ENCODE data around the gene KPNA4.
A peak's percentile ranks its signal among the peaks of the same experiment; 100 is the strongest.
"Not testable (repeated sequence)": the region's sequence is repeated elsewhere in the genome, so short reads cannot be mapped to it uniquely, and the experiment has no call there.

Gene KPNA4

GRCh38 chr3:160490166-160490565 lies 75.2 kb downstream of the KPNA4 start:
- no peak for DNase-seq (ENCODE audit: low spot score)

- DNase-seq (ENCODE audit: low spot score), result peak; percentile 26
These were observed 78.9 kb downstream of the KPNA4 start for GRCh38 chr3:160486459-160486869.

- no peak for DNase-seq (ENCODE audit: low spot score)
These were observed 82.6 kb downstream of the KPNA4 start for GRCh38 chr3:160482796-160483195.

- DNase-seq (ENCODE audit: low spot score), result no peak
These were observed 83.5 kb downstream of the KPNA4 start for GRCh38 chr3:160481856-160482255.

- DNase-seq (ENCODE audit: low spot score), result no peak
These were observed 84.4 kb downstream of the KPNA4 start for GRCh38 chr3:160480931-160481330.

GRCh38 chr3:160479376-160479775 lies 86.0 kb downstream of the KPNA4 start:
- DNase-seq (ENCODE audit: low spot score), result no peak

- DNase-seq (ENCODE audit: low spot score), result peak; percentile 13
These were observed 87.0 kb downstream of the KPNA4 start for GRCh38 chr3:160478338-160478737.

- no peak for DNase-seq (ENCODE audit: low spot score)
These were observed 87.6 kb downstream of the KPNA4 start for GRCh38 chr3:160477750-160478149.

GRCh38 chr3:160475884-160476283 lies 89.5 kb downstream of the KPNA4 start:
- no peak for DNase-seq (ENCODE audit: low spot score)

- no peak for DNase-seq (ENCODE audit: low spot score)
These were observed 90.2 kb downstream of the KPNA4 start for GRCh38 chr3:160475153-160475552.

- peak; percentile 44 for DNase-seq (ENCODE audit: low spot score)
These were observed 90.9 kb downstream of the KPNA4 start for GRCh38 chr3:160474416-160474838.

- peak; percentile 94 for DNase-seq (ENCODE audit: low spot score)
These were observed 91.4 kb downstream of the KPNA4 start for GRCh38 chr3:160473978-160474377.

GRCh38 chr3:160473221-160473620 lies 92.2 kb downstream of the KPNA4 start:
- peak; percentile 79 for DNase-seq (ENCODE audit: low spot score)

- no peak for DNase-seq (ENCODE audit: low spot score)
These were observed 93.0 kb downstream of the KPNA4 start for GRCh38 chr3:160472344-160472743.

- DNase-seq (ENCODE audit: low spot score), result no peak
These were observed 93.5 kb downstream of the KPNA4 start for GRCh38 chr3:160471892-160472291.

- no peak for DNase-seq (ENCODE audit: low spot score)
These were observed 95.2 kb downstream of the KPNA4 start for GRCh38 chr3:160470181-160470580.

- no peak for DNase-seq (ENCODE audit: low spot score)
These were observed 100.4 kb downstream of the KPNA4 start for GRCh38 chr3:160464971-160465370.

- DNase-seq (ENCODE audit: low spot score), result no peak
These were observed 101.0 kb downstream of the KPNA4 start for GRCh38 chr3:160464321-160464720.

- no peak for DNase-seq (ENCODE audit: low spot score)
These were observed 105.3 kb downstream of the KPNA4 start for GRCh38 chr3:160460033-160460432.

- DNase-seq (ENCODE audit: low spot score), result no peak
These were observed 105.9 kb downstream of the KPNA4 start for GRCh38 chr3:160459450-160459970.

- no peak for DNase-seq (ENCODE audit: low spot score)
These were observed 107.2 kb downstream of the KPNA4 start for GRCh38 chr3:160458151-160458550.

- DNase-seq (ENCODE audit: low spot score), result no peak
These were observed 109.5 kb downstream of the KPNA4 start for GRCh38 chr3:160455846-160456245.

- no peak for DNase-seq (ENCODE audit: low spot score)
These were observed 110.4 kb downstream of the KPNA4 start for GRCh38 chr3:160454995-160455394.

GRCh38 chr3:160452251-160452650 lies 113.1 kb downstream of the KPNA4 start:
- DNase-seq (ENCODE audit: low spot score), result not testable (repeated sequence)

GRCh38 chr3:160451602-160452001 lies 113.8 kb downstream of the KPNA4 start:
- DNase-seq (ENCODE audit: low spot score), result no peak

Measured in AG08395 (cell line).